T-helper 2 cell treated with Interferon-gamma antibody and Interleukin-4, amounts not matched to agents 5 μg/mL and 100 μg/mL, for 36 hours (primary cell): Measurements from ENCODE around the gene CALHM4.

ENCODE experiments used
- DNase-seq: peaks from one replicate; pipeline ENCODE4 v3.0.0; 2021; ENCODE audit warnings: low spot score
- H3K27ac Mint-ChIP-seq: one replicate; pipeline ENCODE4 v1.8.0; 2021; ENCODE audit warnings: mild to moderate bottlenecking, mixed read lengths
- H3K27me3 Mint-ChIP-seq: one replicate; pipeline ENCODE4 v1.8.0; 2021; ENCODE audit warnings: low read depth, mixed read lengths
- H3K36me3 Mint-ChIP-seq: one replicate; pipeline ENCODE4 v1.8.0; 2021; ENCODE audit warnings: low read depth, mixed read lengths
- H3K4me1 Mint-ChIP-seq: one replicate; pipeline ENCODE4 v1.8.0; 2021; ENCODE audit warnings: low read depth, mixed read lengths
- H3K4me3 Mint-ChIP-seq: one replicate; pipeline ENCODE4 v1.8.0; 2022; ENCODE audit warnings: mild to moderate bottlenecking, moderate library complexity, mixed read lengths
- H3K9me3 Mint-ChIP-seq: one replicate; pipeline ENCODE4 v1.8.0; 2021; ENCODE audit warnings: mixed read lengths

Gene CALHM4, protein sequence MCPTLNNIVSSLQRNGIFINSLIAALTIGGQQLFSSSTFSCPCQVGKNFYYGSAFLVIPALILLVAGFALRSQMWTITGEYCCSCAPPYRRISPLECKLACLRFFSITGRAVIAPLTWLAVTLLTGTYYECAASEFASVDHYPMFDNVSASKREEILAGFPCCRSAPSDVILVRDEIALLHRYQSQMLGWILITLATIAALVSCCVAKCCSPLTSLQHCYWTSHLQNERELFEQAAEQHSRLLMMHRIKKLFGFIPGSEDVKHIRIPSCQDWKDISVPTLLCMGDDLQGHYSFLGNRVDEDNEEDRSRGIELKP

GRCh38 chr6:116553451-116553850 lies at the start of gene CALHM4:
Gene CALHM4, plus strand, starts transcription at chr6:116553751. Its CDS starts 43 bp downstream, at chr6:116553794.
- H3K36me3 Mint-ChIP-seq = no peaks in the 10 kb centered on the region
- no peak within 1 kb of the TSS for H3K27ac Mint-ChIP-seq
- H3K27me3 Mint-ChIP-seq = peaks cover 21% of the 10 kb centered on the region
- H3K9me3 Mint-ChIP-seq = no peaks in the 10 kb centered on the region
- H3K4me1 Mint-ChIP-seq = no peaks in the 10 kb centered on the region
- DNase-seq = no peak
- H3K4me3 Mint-ChIP-seq = no peak within 1 kb of the TSS

DNA sequence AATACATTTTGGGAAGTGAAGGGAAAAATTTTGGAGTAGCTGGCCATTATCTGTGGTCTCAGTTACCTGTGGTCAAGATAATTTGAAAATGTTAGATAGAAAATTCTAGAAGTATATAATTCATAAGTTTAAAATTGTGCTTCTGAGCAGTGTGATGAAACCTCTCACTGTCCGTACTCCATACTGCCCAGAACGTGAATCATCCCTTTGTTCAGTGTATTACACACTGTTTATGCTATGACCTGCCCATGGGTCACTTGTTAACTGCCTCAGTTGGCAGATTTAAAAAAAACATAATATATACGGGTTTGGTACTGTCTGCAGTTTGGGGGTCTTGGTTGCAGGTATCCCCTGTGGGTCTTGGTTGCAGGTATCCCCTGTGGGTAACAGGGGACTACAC lies 46.2 kb upstream of the CALHM4 start:
- Mint-ChIP-seq H3K36me3 (no peaks in the 10 kb centered on the region), H3K27ac (no peak overlapping the region), H3K4me1 (no peaks in the 10 kb centered on the region), H3K27me3 (peaks cover 26% of the 10 kb centered on the region), H3K9me3 (no peaks in the 10 kb centered on the region), H3K4me3 (no peak overlapping the region)
- DNase-seq = no peak

GRCh38 chr6:116508527-116508926 lies 45.0 kb upstream of the CALHM4 start:
- no peak overlapping the region for H3K27ac Mint-ChIP-seq
- H3K4me1 Mint-ChIP-seq = no peaks in the 10 kb centered on the region
- no peaks in the 10 kb centered on the region for H3K9me3 Mint-ChIP-seq
- no peak for DNase-seq
- no peaks in the 10 kb centered on the region for H3K36me3 Mint-ChIP-seq
- peaks cover 22% of the 10 kb centered on the region for H3K27me3 Mint-ChIP-seq
- no peak overlapping the region for H3K4me3 Mint-ChIP-seq

DNA sequence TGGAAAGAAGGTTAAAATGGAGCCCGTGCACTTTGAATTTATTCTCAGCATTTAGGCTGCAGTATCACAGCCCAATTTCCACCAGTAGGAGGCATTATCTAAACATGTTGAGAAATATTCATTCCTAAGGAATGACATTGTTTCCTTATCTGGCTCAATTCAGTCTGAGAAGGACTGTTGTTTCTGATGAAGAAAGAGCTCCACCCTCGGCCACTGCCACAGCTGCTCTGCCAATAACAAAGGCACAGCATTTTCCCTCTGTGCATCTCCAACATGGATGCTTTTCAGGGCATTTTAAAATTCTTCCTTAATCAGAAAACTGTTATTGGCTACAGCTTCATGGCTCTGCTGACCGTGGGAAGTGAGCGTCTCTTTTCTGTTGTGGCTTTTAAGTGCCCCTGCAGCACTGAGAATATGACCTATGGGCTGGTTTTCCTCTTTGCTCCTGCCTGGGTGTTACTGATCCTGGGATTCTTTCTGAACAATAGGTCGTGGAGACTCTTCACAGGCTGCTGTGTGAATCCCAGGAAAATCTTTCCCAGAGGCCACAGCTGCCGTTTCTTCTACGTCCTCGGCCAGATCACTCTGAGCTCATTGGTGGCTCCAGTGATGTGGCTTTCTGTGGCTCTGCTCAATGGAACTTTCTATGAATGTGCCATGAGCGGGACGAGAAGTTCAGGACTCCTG lies 42.0 kb upstream of the CALHM4 start, which contains the start of gene CALHM5:
TSS of gene CALHM5 (plus strand) at position 216 of the 687 bp plus-strand sequence. CDS start at position 274, 58 bp downstream.
- Mint-ChIP-seq H3K27me3 (peaks cover 19% of the 10 kb centered on the region), H3K27ac (no peak within 1 kb of the TSS), H3K4me3 (no peak within 1 kb of the TSS), H3K36me3 (no peaks in the 10 kb centered on the region), H3K4me1 (no peaks in the 10 kb centered on the region), H3K9me3 (no peaks in the 10 kb centered on the region)
- DNase-seq = no peak

DNA sequence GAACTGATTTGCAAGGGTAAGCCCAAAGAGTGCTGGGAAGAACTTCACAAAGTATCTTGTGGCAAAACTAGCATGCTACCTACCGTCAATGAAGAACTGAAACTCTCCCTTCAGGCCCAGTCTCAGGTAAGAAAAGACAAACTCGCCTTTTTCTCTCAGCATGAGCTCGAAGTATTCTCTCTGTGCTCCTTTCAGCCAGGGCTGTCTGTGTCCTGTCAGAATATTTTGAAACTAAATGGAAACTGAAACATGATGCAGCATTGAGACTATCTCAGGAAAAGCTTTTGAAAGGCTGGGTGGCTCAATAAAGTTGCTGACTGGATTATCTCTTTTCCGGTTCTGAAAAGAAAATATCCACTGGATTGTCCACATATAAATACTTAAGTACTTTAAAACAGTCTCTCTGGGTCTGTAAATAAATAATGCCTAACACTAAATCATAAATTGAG lies 41.4 kb upstream of the CALHM4 start:
- Mint-ChIP-seq H3K27me3 (peaks cover 19% of the 10 kb centered on the region), H3K4me1 (no peaks in the 10 kb centered on the region), H3K9me3 (no peaks in the 10 kb centered on the region), H3K4me3 (no peak overlapping the region), H3K36me3 (no peaks in the 10 kb centered on the region), H3K27ac (no peak overlapping the region)
- DNase-seq = no peak

DNA sequence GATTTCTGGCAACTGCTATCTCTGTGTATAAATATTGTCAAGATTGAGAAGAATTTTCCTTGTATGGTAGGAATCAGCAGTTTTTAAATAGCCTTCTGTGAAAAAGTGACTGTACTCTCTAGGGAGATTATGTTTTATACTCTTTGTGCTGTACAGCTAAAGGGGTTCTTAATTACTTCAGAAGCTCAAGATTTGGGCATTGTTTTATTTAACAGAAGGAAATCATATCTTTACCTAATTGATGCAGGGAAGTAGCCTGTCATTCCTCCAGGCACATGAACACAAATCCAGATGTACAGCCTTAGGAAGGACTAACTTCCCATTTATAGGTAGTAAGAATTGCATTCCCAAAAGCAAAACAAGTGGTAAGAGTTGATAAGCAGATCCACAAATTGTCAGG lies 40.8 kb upstream of the CALHM4 start:
- no peak for DNase-seq
- Mint-ChIP-seq H3K4me3 (no peak overlapping the region), H3K4me1 (no peaks in the 10 kb centered on the region), H3K36me3 (no peaks in the 10 kb centered on the region), H3K9me3 (no peaks in the 10 kb centered on the region), H3K27me3 (peaks cover 16% of the 10 kb centered on the region), H3K27ac (no peak overlapping the region)

DNA sequence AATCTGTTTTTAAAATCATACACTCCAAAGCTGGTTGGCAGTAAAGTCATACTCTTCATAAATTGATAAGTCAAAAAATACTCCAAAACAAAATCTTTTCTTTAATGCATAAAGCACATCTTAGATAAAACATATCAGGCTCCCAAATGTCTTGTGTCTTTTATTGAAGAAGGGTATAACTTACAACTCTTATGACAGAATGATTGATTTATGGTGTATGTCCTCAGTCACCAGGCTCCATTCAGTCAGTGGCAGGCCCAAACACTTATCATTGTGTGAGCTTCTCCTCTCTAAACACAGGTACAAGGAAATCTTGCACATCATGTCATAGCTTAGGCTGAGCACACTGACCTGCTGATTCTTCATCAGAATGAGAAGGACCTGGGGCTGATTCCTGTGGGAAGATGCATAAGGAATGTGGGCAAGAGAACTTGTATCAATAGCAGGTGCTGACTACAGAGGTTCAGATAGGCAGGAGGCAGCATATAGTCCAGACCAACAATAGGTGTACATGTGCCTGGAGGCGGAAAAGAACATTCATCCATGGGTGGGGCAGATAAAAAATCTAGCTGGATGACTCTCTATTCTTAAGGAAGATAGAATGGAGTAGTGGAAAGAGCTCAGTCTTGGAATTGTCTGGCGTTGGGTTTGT lies 40.2 kb upstream of the CALHM4 start:
- Mint-ChIP-seq H3K4me1 (no peaks in the 10 kb centered on the region), H3K4me3 (no peak overlapping the region), H3K9me3 (no peaks in the 10 kb centered on the region), H3K36me3 (no peaks in the 10 kb centered on the region), H3K27me3 (peaks cover 21% of the 10 kb centered on the region), H3K27ac (no peak overlapping the region)
- DNase-seq = no peak

GRCh38 chr6:116514111-116514510 lies 39.4 kb upstream of the CALHM4 start:
- Mint-ChIP-seq H3K4me3 (no peak overlapping the region), H3K36me3 (no peaks in the 10 kb centered on the region), H3K27me3 (peaks cover 26% of the 10 kb centered on the region), H3K27ac (no peak overlapping the region), H3K9me3 (no peaks in the 10 kb centered on the region), H3K4me1 (no peaks in the 10 kb centered on the region)
- DNase-seq = no peak

DNA sequence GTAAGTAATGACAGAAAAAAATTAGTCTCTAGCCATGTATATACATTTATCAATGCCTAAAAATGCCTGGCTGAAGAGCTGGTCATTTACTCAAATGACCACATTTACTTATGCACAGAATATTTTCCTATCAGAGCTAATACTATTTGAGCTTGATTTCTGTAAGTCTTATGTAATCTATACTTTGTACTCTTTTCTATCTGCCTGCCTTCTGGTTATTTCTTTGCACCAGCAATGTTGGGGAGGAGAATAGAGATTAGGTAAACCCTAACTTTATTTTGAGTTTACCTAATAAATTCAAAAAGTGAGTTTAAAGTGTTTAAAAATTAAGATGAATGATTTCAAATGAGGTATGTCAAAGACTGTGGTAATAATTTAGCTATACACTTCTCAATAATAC lies 38.4 kb upstream of the CALHM4 start:
- H3K4me1 Mint-ChIP-seq = no peaks in the 10 kb centered on the region
- no peak for DNase-seq
- H3K9me3 Mint-ChIP-seq = no peaks in the 10 kb centered on the region
- H3K36me3 Mint-ChIP-seq = no peaks in the 10 kb centered on the region
- H3K4me3 Mint-ChIP-seq = no peak overlapping the region
- H3K27me3 Mint-ChIP-seq = peaks cover 30% of the 10 kb centered on the region
- no peak overlapping the region for H3K27ac Mint-ChIP-seq

DNA sequence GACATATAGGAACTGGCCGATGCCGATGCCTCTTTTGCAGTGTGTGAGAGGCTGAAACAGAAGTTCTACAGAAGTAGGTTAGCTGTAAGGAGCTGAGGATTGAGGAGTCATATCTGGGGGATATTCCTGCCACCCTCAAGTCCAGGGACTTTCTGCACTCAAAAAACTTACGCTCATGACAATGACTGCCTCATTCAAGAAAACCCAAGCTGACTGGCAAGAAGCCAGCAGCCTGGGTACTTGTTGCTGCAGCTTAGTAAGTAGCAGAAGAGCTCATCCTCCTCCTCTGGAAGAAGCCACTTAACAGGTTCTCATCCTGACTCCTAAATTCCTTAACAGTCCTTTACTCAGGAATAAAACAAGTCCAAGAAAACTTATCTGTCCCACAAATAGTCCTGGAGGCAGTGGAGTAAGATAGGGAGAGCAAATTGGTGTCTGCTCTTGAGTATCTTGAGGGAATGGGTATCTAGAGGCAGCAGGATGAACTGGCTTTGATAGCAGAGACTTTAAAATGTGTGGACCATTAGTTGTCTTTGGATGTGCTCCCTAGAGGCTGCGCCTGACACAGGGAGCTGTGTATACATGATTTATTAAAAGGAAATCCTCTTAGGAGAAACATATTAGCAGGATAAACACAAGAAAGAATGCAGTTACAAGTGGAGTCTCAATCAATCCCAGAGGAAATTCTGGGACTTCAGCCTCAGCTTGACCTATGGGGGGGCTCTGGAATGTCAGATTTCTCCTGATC lies 34.8 kb upstream of the CALHM4 start:
- H3K36me3 Mint-ChIP-seq = no peaks in the 10 kb centered on the region
- DNase-seq = no peak
- H3K4me1 Mint-ChIP-seq = no peaks in the 10 kb centered on the region
- H3K4me3 Mint-ChIP-seq = no peak overlapping the region
- no peak overlapping the region for H3K27ac Mint-ChIP-seq
- peaks cover 23% of the 10 kb centered on the region for H3K27me3 Mint-ChIP-seq
- H3K9me3 Mint-ChIP-seq = no peaks in the 10 kb centered on the region

- no peaks in the 10 kb centered on the region for H3K9me3 Mint-ChIP-seq
- DNase-seq = no peak
- H3K4me3 Mint-ChIP-seq = no peak overlapping the region
- H3K4me1 Mint-ChIP-seq = no peaks in the 10 kb centered on the region
- H3K27me3 Mint-ChIP-seq = peaks cover 37% of the 10 kb centered on the region
- no peak overlapping the region for H3K27ac Mint-ChIP-seq
- H3K36me3 Mint-ChIP-seq = no peaks in the 10 kb centered on the region
Observed at GRCh38 chr6:116522896-116523295, 30.7 kb upstream of the CALHM4 start.

DNA sequence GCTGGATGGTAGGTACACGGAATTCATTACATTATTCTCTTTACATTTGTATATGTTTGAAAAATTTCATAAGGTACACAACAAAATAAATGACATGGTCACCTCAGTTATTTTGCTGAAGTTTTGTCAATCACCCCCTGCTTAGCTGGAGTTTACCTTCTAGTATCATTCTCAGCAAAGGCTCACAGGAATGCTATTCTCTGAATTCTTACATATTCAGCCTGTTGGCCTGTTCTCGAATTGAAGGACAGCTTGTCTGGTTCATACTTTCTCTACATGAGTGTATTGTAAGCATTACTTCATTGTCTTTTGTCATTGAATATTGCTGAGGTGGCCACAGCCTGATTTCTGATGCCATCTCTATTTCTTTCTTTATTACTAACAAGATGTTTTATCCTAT lies 29.3 kb upstream of the CALHM4 start:
- Mint-ChIP-seq H3K27me3 (peaks cover 35% of the 10 kb centered on the region), H3K36me3 (no peaks in the 10 kb centered on the region), H3K4me3 (no peak overlapping the region), H3K4me1 (no peaks in the 10 kb centered on the region), H3K9me3 (no peaks in the 10 kb centered on the region), H3K27ac (no peak overlapping the region)
- no peak for DNase-seq

DNA sequence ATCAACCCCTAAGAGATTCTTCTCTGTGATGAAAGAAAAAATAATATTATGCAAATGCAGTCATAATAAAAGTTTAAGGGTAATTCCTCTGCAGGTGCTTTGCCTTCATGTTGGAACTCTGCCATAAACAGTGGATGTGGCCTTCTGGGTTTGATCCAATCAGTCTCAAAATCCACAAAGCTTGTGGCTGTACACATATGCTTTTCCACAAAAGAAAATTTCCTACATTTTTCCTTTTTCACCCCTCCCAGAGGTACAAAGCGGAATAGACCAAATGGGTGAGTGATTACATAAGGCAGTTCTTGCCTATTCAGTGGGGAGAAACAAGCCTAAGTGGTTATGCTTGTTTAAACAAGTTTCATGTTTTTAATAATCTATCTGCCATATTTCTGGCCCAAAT lies 25.4 kb upstream of the CALHM4 start:
- peaks cover 60% of the 10 kb centered on the region for H3K27me3 Mint-ChIP-seq
- no peaks in the 10 kb centered on the region for H3K4me1 Mint-ChIP-seq
- DNase-seq = no peak
- no peaks in the 10 kb centered on the region for H3K36me3 Mint-ChIP-seq
- no peak overlapping the region for H3K27ac Mint-ChIP-seq
- no peak overlapping the region for H3K4me3 Mint-ChIP-seq
- no peaks in the 10 kb centered on the region for H3K9me3 Mint-ChIP-seq

- H3K27me3 Mint-ChIP-seq = peaks cover 63% of the 10 kb centered on the region
- H3K27ac Mint-ChIP-seq = no peak overlapping the region
- no peak overlapping the region for H3K4me3 Mint-ChIP-seq
- H3K9me3 Mint-ChIP-seq = no peaks in the 10 kb centered on the region
- no peaks in the 10 kb centered on the region for H3K4me1 Mint-ChIP-seq
- H3K36me3 Mint-ChIP-seq = no peaks in the 10 kb centered on the region
- no peak for DNase-seq
Observed at GRCh38 chr6:116528780-116529179, 24.8 kb upstream of the CALHM4 start.
